Measurements from ENCODE around the gene SLC24A5.

DNA sequence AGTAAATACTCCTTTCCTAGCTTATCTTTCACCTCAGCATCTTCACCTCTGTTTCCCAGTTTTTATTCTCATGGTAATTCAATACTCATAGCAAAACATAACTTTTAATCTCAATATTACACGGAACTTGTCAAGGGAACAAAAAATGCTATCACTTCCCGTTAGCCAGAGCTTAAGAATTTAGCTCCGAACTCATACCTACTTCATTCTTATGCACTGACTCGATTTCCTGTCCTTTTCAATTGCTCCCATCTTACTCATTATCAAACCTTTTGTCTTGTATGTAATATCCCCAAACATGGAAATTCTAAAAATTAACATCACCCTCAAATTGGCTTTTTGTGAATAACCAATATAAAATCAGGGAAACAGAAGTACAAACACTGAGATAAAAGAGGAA lies 29.1 kb downstream of the SLC24A5 start:
- TF ChIP-seq, protein P1, sequence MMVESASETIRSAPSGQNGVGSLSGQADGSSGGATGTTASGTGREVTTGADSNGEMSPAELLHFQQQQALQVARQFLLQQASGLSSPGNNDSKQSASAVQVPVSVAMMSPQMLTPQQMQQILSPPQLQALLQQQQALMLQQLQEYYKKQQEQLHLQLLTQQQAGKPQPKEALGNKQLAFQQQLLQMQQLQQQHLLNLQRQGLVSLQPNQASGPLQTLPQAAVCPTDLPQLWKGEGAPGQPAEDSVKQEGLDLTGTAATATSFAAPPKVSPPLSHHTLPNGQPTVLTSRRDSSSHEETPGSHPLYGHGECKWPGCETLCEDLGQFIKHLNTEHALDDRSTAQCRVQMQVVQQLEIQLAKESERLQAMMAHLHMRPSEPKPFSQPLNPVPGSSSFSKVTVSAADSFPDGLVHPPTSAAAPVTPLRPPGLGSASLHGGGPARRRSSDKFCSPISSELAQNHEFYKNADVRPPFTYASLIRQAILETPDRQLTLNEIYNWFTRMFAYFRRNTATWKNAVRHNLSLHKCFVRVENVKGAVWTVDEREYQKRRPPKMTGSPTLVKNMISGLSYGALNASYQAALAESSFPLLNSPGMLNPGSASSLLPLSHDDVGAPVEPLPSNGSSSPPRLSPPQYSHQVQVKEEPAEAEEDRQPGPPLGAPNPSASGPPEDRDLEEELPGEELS (CRISPR knock-in tag; IDR thresholded peaks at IDR 0.05) = no peak
- TF ChIP-seq RORB (CRISPR knock-in tag; IDR thresholded peaks at IDR 0.05) (no peak), ETV6 (CRISPR knock-in tag; IDR thresholded peaks at IDR 0.05) (no peak), USF2 (CRISPR knock-in tag; IDR thresholded peaks at IDR 0.05) (no peak)
- TF ChIP-seq, protein P2, sequence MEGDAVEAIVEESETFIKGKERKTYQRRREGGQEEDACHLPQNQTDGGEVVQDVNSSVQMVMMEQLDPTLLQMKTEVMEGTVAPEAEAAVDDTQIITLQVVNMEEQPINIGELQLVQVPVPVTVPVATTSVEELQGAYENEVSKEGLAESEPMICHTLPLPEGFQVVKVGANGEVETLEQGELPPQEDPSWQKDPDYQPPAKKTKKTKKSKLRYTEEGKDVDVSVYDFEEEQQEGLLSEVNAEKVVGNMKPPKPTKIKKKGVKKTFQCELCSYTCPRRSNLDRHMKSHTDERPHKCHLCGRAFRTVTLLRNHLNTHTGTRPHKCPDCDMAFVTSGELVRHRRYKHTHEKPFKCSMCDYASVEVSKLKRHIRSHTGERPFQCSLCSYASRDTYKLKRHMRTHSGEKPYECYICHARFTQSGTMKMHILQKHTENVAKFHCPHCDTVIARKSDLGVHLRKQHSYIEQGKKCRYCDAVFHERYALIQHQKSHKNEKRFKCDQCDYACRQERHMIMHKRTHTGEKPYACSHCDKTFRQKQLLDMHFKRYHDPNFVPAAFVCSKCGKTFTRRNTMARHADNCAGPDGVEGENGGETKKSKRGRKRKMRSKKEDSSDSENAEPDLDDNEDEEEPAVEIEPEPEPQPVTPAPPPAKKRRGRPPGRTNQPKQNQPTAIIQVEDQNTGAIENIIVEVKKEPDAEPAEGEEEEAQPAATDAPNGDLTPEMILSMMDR (IDR thresholded peaks at IDR 0.05) = no peak
- TF ChIP-seq, protein P3, sequence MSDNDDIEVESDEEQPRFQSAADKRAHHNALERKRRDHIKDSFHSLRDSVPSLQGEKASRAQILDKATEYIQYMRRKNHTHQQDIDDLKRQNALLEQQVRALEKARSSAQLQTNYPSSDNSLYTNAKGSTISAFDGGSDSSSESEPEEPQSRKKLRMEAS (CRISPR knock-in tag; IDR thresholded peaks at IDR 0.05) = no peak

All from WTC11 (cell line).